SK-N-SH treated with all-trans-retinoic acid at 6 μM for 48 hours (cell line): ENCODE results near the gene NOD2.

ENCODE experiments used
- ATAC-seq: fragments of 200-7000 bp; cut with Tn5 transposase; 3 replicates; pipeline ENCODE4 v1.9.1; 2020; ENCODE audit warnings: mild to moderate bottlenecking, moderate library complexity
- BACH2 ChIP-seq: fragments of 250-450 bp; sonication (Bioruptor Pico); IDR thresholded peaks from 2 replicates; pipeline ENCODE4 v1.9.0; 2021; ENCODE audit warnings: mild to moderate bottlenecking, borderline replicate concordance
- CSDC2 ChIP-seq: fragments of 250-450 bp; sonication (Bioruptor Pico); IDR thresholded peaks from 2 replicates; pipeline ENCODE4 v1.5.0; 2020; ENCODE audit warnings: mild to moderate bottlenecking, moderate library complexity
- CSRNP3 ChIP-seq: fragments of 250-450 bp; sonication (Bioruptor Pico); IDR thresholded peaks from 2 replicates; pipeline ENCODE4 v1.5.1; 2021; ENCODE audit warnings: mild to moderate bottlenecking, moderate library complexity
- ESRRG ChIP-seq: fragments of 250-450 bp; sonication (Bioruptor Pico); IDR thresholded peaks from 2 replicates; pipeline ENCODE4 v1.6.1; 2021; ENCODE audit warnings: mild to moderate bottlenecking
- GLIS3 ChIP-seq: fragments of 250-450 bp; sonication (Bioruptor Pico); IDR thresholded peaks from 2 replicates; pipeline ENCODE4 v1.5.0; 2020; ENCODE audit warnings: mild to moderate bottlenecking, moderate library complexity
- ISL1 ChIP-seq: fragments of 250-450 bp; sonication (Bioruptor Pico); IDR thresholded peaks from 2 replicates; pipeline ENCODE4 v2.1.2; 2022; ENCODE audit warnings: mild to moderate bottlenecking, moderate library complexity
- OSR1 ChIP-seq: fragments of 250-450 bp; sonication (Bioruptor Pico); IDR thresholded peaks from 2 replicates; pipeline ENCODE4 v1.8.0; 2022; ENCODE audit warnings: moderate library complexity, mild to moderate bottlenecking, inconsistent platforms
- POU6F1 ChIP-seq: fragments of 250-450 bp; sonication (Bioruptor Pico); IDR thresholded peaks from 2 replicates; pipeline ENCODE4 v1.8.0; 2021; ENCODE audit warnings: low read depth, mild to moderate bottlenecking, moderate library complexity, borderline replicate concordance
- PPARA ChIP-seq: fragments of 250-450 bp; sonication (Bioruptor Pico); IDR thresholded peaks from 2 replicates; pipeline ENCODE4 v1.5.0; 2020; ENCODE audit warnings: mild to moderate bottlenecking, borderline replicate concordance
- SNAI2 ChIP-seq: fragments of 250-450 bp; sonication (Bioruptor Pico); IDR thresholded peaks from 2 replicates; pipeline ENCODE4 v1.5.0; 2020; ENCODE audit warnings: mild to moderate bottlenecking, moderate library complexity
- TOX ChIP-seq: fragments of 250-450 bp; sonication (Bioruptor Pico); IDR thresholded peaks from 2 replicates; pipeline ENCODE4 v1.8.0; 2021; ENCODE audit warnings: mild to moderate bottlenecking, moderate library complexity, borderline replicate concordance
- TSHZ2 ChIP-seq: fragments of 250-450 bp; sonication (Bioruptor Pico); IDR thresholded peaks from 2 replicates; pipeline ENCODE4 v1.5.0; 2020; ENCODE audit warnings: mild to moderate bottlenecking, moderate library complexity
- ZC3H10 ChIP-seq: fragments of 250-450 bp; sonication (Bioruptor Pico); IDR thresholded peaks from 2 replicates; pipeline ENCODE4 v1.5.1; 2021; ENCODE audit warnings: mild to moderate bottlenecking, moderate library complexity
- ZFP3 ChIP-seq: fragments of 250-450 bp; sonication (Bioruptor Pico); IDR thresholded peaks from 2 replicates; pipeline ENCODE4 v1.5.0; 2020; ENCODE audit warnings: mild to moderate bottlenecking, moderate library complexity
- ZFP30 ChIP-seq: fragments of 450-650 bp; formaldehyde crosslinking; IDR thresholded peaks from 2 replicates; pipeline ENCODE4 v1.5.0; 2022; ENCODE audit warnings: mild to moderate bottlenecking, moderate library complexity
- ZNF565 ChIP-seq: fragments of 450-650 bp; formaldehyde crosslinking; conservative IDR thresholded peaks from 2 replicates; pipeline ENCODE4 v1.5.0; 2020; ENCODE audit warnings: low read depth, mild to moderate bottlenecking, moderate library complexity
- ZNF8 ChIP-seq: fragments of 450-650 bp; formaldehyde crosslinking; IDR thresholded peaks from 2 replicates; pipeline ENCODE4 v1.5.0; 2020; ENCODE audit warnings: mild to moderate bottlenecking, moderate library complexity

The NOD2 gene

GRCh38 chr16:50709061-50709684 is 15.8 kb downstream of the NOD2 start:
- no peak for TF ChIP-seq ISL1 (CRISPR knock-in tag)
- no peak for TF ChIP-seq ESRRG
- no peak for TF ChIP-seq ZNF565 (CRISPR knock-in tag)
- TF ChIP-seq CSRNP3 (CRISPR knock-in tag) = no peak
- no peak for TF ChIP-seq TOX (CRISPR knock-in tag)
- no peak for TF ChIP-seq ZFP3 (CRISPR knock-in tag)
- TF ChIP-seq POU6F1 (CRISPR knock-in tag) = no peak
- no peak for ATAC-seq

- no peak for TF ChIP-seq TOX (CRISPR knock-in tag)
- TF ChIP-seq ZNF8 (CRISPR knock-in tag) = no peak
- no peak for TF ChIP-seq GLIS3 (CRISPR knock-in tag)
- TF ChIP-seq POU6F1 (CRISPR knock-in tag) = no peak
- no peak for TF ChIP-seq ZFP30 (CRISPR knock-in tag)
- TF ChIP-seq TSHZ2 (CRISPR knock-in tag) = no peak
- TF ChIP-seq ZC3H10 (CRISPR knock-in tag) = no peak
- no peak for TF ChIP-seq OSR1 (CRISPR knock-in tag)
- no peak for TF ChIP-seq CSRNP3 (CRISPR knock-in tag)
- no peak for TF ChIP-seq CSDC2
- TF ChIP-seq PPARA (CRISPR knock-in tag) = no peak
- TF ChIP-seq, all 23 proteins: peak for 0
- no peak for ATAC-seq
Observed at GRCh38 chr16:50709980-50710379, 16.6 kb downstream of the NOD2 start.

GRCh38 chr16:50711040-50711439 is 17.6 kb downstream of the NOD2 start:
- ATAC-seq = no peak
- TF ChIP-seq OSR1 (CRISPR knock-in tag) (no peak), ISL1 (CRISPR knock-in tag) (no peak), ZC3H10 (CRISPR knock-in tag) (no peak), POU6F1 (CRISPR knock-in tag) (no peak), ESRRG (no peak), BACH2 (CRISPR knock-in tag) (no peak), TOX (CRISPR knock-in tag) (no peak), GLIS3 (CRISPR knock-in tag) (no peak), CSRNP3 (CRISPR knock-in tag) (no peak), ZFP3 (CRISPR knock-in tag) (no peak), SNAI2 (CRISPR knock-in tag) (no peak)
